HG03469 (cell line): ENCODE results near the gene PPP4R3B.

Experiments used
- ATAC-seq: cut with Tn5 transposase; IDR thresholded peaks from one replicate; pipeline ENCODE4 v1.9.1; 2021; ENCODE audit warnings: mild to moderate bottlenecking, moderate library complexity, moderate number of reproducible peaks; ENCODE audit not compliant: unreplicated experiment

PPP4R3B gene

GRCh38 chr2:55519938-55520885 lies 97.2 kb downstream of the PPP4R3B start:
- no peak for ATAC-seq

DNA sequence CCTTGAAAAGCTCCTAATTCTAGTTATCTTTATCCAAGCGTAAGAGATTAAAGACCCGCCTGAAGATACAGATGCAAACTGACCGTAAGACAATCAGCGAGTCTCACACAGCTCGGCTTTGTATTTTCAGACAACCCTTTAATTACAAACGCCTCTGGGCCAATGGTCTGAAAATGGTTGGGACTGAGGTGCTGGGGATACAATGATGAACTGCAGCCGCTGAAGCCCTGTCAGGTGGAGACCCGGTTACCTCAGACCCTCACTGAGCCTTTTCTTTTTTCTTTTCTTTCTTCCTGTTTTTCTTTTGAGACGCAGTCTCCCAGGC lies 98.6 kb downstream of the PPP4R3B start:
- ATAC-seq = no peak

GRCh38 chr2:55511508-55512124 lies 105.8 kb downstream of the PPP4R3B start:
- ATAC-seq = no peak

DNA sequence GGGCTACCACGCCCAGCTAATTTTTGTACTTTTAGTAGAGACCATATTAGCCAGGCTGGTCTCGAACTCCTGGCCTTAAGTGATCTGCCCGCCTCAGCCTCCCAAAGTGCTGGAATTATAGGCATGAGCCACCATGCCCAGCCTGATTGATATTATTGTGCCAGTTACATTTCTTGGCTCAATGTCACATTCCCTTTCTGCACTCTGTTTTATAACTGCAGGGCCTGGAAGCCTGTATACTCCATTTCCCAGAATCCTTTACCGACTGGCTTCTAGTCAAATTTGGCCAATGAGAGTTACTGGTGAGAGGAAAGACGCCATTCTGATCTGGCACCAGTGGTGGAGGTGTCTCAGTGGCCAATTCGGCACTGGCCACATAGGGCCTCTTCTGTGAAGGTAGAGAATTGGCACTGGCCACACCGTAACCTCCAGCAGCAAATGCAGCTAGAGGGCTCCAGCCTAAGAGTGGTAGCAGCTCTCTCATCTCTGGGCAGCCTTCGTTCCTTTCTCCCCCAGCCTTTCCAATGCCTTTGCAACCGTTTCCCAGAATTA lies 114.8 kb downstream of the PPP4R3B start:
- no peak for ATAC-seq

- no peak for ATAC-seq
These were observed 117.4 kb downstream of the PPP4R3B start for GRCh38 chr2:55500025-55500424.

DNA sequence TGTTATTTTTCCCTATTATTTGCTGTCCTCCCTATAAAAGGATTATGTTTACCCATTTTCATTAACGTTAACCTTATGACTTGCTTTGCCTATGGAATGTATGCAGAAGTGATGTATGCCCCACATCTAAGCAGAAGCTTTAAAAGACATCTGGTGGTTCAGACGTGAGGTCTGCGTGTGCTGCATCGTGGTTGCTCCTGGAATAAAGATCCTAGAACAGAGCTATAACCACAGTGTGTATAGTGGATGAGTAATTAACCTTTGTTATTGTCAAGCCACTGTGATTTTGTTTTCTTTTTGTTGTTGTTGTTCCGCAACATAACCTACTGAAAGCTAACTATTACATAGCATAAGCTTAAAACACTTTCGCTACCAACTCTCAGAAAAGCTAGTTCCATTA lies 118.8 kb downstream of the PPP4R3B start:
- no peak for ATAC-seq
